ENCODE data around the gene RGL1.

The RGL1 gene

DNA sequence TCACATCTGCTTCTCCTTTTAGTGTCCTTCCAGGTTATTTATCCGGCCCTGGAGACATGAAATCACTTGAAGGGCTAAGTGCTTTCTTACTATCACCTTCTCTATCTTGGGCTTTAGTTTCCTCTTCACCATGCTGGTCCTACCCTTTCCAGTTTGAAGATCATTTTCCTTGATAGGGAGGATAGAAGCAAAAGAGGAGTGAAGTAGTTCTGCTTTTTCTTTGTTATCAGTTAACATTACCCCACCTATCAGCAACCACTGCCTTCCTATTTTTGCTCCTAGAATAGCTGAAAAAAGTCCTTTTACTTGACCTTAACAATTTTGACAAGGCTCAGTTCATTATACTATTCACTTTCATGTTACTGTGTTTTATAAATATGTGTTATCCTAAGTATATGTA, 19.4 kb downstream of the RGL1 start:
- no peak for DNase-seq

DNA sequence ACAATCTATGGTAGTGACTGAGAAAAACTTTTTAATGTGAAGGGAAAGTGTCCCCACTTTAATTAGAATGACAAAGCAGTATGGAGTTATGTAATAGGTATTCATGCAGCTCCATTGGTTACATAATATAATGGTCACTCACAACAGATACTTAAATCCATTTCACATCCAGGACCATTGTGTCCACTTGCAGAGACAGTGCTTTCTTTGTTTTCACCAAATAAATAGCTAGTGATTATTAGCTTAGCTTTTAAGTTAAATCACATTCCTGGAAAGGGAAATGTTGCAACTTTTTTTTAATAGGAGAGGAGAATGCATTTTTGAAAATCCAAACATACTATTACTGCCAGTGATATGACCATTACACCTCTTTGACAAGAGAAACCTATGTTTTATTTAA, 22.9 kb downstream of the RGL1 start:
- no peak for DNase-seq

DNA sequence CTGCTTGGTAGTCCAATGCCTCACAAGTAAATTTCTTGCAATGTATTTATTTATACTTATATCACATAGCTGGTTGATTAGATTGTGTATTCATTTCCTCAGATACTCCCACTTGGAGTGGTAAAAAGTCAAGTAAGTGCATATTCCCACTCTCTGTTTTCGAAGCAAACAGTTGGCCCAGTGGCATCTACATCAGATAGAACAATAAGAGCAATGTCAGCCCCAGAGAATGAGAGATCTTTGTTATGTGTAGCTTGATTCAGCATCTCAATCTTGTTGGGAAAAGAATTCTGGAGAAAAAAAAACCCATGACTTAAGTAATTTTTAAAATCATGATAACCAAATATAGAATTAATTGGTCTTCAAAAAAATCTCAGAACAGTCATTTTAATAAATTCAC, 25.5 kb downstream of the RGL1 start:
- no peak for DNase-seq

DNA sequence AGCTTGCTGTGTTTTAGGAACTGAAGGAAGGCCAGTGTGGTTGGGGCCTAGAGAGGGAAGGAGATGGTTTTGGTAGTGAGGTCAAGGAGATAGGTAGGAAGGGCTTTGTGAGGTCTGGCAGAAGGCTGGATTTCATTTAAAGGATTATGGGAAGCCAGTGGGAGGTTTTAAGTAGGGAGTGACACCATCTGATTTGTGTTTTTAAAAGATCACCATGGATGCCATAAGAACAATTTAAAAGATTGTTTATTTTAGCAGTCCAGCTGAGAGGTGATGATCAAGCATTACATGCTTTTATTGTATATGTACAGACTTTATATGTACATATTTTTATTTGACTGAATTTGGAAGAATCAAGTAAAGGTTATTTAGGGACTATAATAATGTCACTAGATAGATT, 26.4 kb downstream of the RGL1 start:
- no peak for DNase-seq

DNA sequence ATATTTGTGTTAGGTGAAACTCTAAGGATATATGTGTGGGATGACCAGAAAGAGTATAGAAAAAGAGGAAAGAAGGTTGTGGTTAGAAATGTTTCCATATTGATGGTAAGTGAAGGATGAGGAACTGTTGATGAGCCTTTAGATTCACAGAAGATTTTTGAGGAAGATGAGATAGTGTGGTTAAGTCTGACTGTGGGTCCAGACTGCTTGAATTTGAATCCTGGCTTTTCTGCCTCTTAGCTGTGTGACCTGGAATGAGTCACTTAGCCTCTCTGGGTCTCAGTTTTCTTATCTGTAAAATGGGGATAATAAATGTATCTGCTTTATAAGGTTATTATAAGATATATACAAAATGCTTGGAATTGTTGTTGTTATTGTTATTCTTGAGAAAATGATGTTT, 27.5 kb downstream of the RGL1 start:
- DNase-seq: no peak

DNA sequence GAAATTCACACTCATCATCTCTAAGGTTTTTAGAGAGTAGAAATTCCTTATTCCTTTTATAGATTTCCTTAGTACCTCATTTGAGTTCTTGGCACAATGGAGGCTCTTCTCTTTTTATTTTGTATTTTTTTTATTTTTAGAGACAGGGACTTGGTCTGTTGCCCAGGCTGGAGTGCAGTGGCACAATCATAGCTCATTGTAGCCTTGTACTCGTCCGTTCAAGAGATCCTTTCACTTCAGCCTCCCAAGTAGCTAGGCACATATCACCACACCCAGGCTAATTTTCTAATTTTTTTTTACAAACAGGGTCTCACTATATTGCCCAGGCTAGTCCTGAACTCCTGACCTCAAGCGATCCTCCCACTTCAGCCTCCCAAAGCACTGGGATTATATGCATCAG, 29.6 kb downstream of the RGL1 start:
- DNase-seq: no peak

DNA sequence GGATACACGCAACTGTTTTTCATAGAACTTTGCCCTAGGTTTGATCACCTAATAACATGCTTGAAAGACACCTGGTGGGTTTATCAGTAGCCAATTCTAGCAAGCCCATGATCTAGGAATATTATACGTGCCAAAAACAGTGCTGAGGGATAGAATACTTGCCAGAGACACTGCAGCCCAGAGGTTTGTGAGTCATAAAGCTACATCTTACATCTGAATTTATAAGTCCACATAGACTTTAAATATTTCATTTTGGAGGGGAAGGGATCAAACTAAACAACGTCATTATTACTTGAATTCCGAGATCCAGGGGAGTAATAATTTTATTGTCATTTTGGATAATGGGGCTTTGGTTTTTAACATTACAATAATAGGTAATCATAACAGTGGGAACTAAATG, 31.7 kb downstream of the RGL1 start:
- DNase-seq: no peak

DNA sequence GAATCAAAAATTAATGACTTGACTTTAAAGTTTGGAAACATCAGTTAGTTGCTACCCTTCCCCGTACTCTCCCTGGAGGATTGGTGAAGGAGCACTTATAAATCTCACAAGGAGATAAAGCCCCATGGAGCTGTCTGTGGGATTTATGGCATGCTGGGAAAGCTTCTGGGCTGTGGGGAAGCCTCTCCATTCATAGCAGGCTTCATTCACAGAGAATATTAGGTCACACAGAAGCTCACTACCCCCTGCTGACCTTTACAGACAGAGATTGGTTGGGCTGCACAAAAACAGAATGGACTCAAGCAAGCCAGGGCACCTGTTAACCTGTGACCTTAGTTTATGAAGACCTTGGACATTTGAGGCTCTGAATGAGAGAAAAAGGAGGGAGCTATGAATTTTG, 32.1 kb downstream of the RGL1 start:
- DNase-seq: no peak

DNA sequence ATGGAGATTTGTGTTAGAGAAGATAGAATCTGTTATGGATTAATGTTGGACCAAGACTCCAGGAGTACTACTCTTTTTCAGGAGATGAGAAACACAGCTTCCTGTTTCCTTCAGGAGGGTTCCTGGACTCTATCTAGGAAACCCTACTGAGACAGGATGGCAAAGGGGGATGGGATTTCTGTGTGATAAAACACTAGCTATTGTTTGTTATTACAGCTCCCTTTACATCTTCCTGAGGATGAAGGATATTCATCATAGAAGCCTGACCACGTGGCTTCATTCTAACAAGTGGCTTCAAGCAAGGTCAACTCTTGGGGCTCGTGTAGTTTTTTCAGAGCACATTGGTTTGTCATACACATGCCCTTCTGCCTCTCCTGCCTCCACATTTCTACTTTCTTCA, 33.3 kb downstream of the RGL1 start:
- DNase-seq: no peak

DNA sequence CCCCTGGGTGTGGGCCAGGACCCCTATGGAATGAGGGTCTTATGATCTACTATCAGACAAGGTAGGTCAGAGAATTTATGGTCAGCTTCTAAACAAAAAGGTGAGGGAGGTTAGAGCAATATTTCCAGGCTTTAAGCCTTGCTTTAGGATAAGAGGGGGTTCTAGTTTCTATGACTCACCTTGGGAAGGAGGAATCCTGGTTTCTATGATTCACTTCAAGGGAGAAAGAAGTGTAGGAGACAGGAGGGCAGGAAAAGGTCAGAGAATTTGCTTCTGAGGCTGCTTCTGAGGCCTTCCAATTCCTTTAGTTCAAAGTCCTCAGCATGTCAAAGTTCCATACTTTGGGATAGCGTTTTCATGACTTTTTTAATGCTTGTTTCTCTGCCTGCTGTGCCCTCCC, 35.2 kb downstream of the RGL1 start:
- no peak for DNase-seq

DNA sequence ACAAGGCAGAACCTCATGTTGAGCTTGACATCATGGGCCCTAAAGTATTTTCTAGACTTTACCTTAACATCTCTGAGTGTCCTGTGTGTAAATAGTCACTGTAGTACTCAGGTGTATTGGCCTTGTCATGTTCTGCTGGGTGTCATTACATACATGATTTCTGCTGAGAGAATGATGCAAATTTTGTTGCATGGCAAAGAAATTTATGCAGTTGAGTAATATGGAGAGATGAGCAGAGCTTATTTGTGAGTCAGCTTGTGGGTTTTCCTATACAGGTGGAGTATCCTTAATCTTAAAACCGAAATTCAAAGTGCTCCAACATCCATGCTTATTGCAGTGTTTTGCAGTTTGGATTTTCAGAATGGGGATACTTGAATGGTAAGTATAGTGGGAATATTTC, 36.6 kb downstream of the RGL1 start:
- DNase-seq: no peak

DNA sequence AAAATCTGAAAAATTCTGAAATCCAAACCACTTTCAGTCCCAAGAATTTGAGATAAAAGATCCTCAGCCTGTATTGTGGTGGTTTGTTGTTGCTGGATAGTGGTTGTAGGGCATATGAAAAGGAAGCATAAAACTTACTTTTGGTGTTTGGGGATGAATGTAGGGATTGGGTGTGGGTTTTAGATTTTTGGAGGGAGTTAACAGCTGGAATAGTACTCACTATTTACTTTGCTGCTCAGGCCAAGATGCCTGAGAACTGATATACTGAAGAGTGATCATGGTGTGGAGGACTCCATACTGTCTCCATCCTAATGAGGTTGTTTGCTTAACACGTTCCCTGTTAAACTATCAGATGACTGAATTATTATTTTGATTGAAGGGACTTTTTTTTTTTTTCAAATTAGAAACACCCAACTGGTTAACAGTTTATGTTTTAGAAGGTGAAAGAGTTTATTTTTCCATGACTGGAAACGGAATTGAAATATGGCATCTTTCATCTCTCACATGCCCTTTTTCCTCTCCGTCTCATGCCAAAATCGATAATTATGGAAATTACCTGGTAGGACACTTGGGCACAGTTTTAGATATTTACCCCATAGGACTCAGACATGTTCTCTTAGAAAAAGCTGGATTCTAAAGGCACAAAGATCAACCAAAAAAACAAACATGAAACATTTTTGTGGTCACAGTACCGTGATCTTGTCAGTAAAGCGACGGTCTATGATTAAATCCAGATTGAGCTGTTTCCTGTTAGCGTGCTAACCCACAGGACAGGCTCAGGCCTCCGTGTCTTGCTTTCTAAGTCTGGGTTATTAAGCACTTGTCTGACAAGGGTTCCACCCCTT, 37.3 kb downstream of the RGL1 start:
- DNase-seq: peak; percentile 63

DNA sequence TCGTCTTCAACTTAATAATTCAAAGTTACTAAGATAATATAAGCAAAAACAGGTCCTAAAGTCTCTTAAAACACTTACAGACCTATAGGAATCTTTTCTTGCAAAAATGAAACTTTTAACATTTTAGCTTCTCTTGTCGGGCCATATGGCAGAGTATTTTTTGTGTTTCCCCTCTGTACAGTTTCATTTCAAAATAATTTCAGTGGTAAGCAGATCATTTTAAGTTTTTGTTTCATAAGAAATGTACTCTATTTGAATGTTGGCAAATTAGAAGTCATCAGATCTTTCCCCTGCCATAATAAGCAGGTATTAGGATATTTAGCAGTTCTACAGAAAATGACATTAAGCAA, 37.9 kb downstream of the RGL1 start:
- no peak for DNase-seq

DNA sequence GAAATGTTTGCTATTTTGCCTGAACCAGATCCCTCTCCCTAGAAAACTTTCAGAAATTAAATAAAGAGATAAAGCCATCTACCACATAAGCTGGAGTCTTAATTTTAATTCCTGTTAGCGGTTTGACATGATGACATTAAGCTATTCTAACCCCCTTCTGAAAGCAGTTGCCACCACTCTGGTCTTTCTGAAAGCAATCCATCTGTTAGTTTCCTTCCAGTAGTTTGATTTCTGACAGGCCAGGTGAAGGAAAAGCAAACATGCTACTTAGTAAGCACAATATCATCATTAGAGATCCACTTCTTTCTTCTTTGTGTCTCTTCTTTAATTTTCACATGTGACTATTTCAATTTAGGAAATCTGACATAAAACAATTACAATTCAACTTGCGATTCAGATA, 39.9 kb downstream of the RGL1 start:
- no peak for DNase-seq

DNA sequence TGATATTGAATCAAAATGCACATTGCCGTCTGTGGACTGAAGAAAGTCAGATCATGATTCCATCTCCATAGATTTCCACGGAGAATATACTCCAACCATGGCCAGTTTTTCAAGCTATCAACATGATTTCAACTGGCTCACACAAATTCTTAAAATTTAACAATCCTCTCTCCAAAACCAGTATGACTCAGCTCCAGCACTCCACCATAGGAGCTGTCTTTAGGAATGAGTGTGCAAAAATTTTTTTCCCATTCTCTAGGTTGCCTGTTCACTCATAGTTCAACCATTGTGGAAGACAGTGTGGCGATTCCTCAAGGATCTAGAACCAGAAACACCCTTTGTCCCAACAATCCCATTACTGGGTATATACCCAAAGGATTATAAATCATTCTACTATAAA, 40.8 kb downstream of the RGL1 start:
- DNase-seq: no peak

DNA sequence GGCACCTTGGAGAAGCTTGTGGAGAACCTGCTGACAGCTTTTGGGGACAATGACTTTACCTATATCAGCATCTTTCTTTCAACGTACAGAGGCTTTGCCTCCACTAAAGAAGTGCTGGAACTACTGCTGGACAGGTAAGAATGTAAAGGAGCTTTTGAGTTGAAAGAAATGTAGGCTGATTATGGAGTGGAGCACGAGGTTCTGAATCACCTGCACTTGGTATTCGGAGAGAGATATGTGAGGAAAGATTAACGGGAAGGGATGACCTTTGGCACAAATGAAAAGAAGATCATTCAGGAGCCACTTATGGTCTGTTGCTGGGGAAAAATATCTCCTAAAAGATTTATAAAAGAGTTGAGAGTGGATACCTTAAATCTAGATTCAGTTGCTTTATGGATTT, 42.7 kb downstream of the RGL1 start:
- no peak for DNase-seq

DNA sequence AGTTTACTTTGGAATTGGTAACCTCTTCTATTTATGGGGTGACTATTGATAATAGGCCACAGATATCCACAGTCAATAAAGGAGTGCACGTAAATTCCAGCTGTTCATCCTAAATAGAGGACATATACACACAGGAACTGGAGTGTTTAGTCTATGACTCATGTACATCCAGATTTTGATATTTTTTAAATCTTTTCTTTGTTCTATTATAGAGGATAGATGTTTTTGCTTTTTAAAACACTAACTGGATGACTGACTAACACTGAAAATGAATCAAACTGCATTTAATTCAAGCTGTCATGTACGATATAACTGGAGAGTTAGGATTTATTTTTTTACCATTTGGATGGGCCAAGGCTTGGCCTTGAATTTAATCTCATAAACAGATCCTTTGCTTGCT, 45.9 kb downstream of the RGL1 start:
- no peak for DNase-seq

DNA sequence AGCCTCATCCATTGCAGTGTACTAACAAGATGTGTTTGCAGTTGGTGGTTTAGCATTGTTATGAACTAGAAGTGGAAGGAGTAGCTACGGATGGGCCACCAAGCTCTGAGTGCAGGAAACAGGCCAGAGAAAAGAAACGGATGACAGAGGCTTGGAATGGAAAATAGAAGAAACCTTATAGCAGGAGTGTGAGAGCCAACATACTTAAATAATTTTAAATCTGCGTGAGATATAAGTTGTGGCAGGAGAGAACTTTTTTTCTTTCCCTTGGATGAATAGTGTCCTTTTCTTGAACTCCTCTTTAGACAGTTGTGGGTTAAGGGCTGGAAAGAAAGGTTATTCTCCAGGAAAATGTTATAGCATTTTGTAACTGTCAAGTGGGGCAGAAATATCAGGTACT, 54.2 kb downstream of the RGL1 start:
- DNase-seq: no peak

DNA sequence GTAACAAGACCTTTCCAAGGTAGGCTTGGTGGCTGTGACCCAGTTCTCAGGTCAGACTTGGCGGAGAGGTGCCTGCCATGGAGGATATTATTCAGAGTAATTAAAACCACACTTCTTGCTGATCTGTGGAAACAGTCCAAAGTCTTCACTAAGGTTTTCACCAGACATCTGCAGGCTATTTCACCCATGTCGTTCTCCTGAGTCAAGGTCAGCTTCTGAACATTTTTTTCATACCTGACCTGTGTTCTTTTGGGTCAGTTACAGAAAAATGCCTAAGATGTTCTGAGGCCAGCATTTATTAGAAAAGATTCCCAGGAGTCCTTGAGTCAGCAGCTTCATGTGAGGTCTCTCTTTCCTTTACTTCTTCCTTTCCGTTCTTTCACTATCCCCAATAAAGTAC, 54.9 kb downstream of the RGL1 start:
- no peak for DNase-seq

DNA sequence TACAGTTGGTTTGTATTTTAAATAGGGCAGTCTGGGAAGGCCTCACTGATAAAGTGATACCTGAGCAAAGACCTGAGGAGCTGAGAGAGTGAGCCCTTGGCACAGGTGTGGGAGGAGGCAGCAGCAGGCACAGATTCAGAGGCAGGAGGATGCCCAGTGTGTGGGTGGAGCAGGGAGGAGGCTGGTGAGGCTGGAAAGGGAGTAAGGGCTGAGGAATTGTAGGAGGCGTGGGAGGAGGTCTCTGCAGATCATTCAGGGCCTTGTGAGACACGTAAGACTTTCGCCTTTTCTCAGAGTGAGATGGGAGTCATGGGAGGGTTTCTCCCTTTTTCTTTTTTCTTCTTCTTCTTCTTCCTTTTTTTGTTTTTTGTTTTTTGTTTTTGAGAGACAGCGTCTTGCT, 58.0 kb downstream of the RGL1 start:
- no peak for DNase-seq

DNA sequence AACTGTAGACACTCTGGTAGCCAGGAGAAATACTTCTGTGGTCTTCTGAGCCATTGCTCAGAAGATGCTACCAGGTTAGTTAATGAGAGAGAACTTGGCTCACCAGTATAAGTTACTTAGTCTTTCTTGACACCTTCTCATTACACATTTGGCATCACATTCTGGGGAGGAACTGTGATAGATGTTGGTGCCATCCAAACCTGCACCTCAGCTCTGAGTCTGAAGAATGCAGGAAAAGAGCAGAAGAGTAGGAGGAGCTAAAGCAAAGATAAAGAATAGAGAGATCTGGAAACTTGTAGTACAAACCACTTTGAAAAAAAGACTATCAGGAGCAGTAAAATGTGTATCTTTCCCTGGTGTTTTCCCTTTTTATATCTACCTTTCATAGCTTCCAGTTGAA, 58.9 kb downstream of the RGL1 start:
- no peak for DNase-seq

DNA sequence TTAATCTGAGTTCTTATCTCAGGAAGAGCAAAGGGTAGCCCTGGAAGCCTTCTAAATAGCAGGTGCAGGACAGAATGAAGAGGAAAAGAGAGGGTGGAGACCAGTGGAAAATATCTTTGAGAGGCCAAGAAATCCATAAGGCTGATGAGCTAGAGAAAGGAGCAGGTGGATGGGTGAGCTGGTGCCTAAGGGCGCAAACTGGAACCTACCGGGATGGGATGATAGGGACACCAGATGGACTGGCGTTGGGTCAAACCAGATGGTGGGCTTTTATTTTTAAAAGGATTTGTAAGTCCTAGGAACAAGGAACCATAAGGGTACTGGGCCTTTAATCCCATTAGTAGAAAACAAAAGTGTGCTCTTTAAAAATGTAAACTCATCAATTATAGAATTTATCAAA, 59.7 kb downstream of the RGL1 start:
- DNase-seq: no peak

DNA sequence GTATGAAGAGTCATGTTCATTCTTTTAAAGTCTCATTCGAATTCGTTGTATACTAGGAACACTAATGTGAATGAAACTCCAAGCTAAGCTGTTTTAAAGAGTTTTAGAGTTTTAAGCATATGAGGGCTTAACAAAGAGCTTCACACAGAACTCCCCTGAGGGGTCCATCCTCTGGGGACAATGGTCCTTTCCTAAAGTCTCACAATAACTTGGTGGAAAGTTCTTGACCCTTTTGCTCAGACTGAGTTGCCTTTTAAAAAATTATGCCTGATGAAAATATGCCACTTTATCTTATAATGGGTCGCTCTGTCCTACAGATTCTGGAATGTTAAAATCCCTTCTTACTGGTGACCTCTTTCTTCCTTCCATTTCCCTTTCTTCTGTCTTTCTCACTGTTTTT, 64.3 kb downstream of the RGL1 start:
- no peak for DNase-seq

DNA sequence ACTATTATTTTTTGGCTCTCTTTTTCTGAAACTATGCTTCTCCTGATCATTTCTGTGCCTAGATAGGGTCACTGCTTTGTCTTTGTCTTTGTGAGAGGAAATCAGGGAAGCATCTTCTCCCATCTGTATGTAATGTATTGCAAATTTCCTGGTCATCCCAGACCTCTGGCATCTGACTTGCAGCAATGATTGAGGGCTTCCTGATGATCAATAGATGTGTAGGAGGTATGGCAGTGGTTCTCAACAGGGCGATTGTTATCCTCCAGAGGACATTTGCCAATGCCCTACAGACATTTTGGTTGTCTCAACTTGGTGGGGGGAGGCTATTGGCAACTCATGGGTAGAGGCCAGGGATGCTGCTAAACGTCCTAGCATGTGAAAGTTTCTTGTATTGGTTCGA, 64.7 kb downstream of the RGL1 start:
- no peak for DNase-seq

DNA sequence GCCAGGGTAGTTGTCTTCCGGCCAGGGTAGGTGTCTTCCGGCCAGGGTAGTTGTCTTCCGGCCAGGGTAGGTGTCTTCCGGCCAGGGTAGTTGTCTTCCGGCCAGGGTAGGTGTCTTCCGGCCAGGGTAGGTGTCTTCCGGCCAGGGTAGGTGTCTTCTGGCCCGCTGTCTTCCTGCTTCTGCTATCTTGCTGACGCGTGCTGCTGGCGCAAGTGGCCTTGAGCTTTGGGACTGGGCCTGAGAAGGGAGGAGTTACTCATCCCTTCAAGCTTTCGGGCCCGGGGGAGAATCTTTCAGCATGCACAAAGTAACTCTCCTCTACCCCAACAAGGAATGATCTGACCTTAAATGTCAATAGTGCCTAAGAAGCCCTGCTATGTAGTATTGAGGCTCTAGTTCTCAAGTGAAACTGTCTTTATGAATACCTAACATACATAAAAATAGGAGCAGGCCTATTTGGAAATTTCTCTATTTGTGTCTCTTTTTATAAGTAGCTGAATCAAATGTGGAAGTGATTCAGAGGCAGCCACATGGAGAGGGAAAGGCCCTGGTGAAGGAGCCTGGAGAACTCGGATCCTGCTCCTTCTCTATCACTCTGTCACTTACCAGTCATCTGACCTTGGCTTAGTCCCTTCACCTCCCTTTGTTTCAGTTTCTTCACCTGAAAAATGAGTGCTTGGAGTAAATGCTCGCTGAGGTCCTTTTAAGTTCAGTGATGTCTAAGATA, 65.6 kb downstream of the RGL1 start:
- DNase-seq: no peak
